Kidney (tissue), 14 donors: ENCODE results near the gene C19orf25. TPM values are rescaled to one million over a fixed set of nuclear protein-coding genes. Genes with fewer than 3 reads are reported as not detected.

Source experiments
- DNase-seq, 5 donors: peaks; one replicate each; pipeline ENCODE4 v3.0.0-alpha.2; 2013 to 2020
- FAIRE-seq: peaks from 2 replicates; lab custom pipeline; 2012; peaks lifted over from hg19 to GRCh38; lab: Jason Lieb, UNC
- H3K27ac ChIP-seq, 2 donors: one replicate each; pipeline ENCODE4 v1.7.0; 2013; ENCODE audit warnings: low read depth in 2 of 2, low read length in 2 of 2, inconsistent platforms in 1 of 2
- H3K27me3 ChIP-seq: one replicate; pipeline ENCODE4 v1.7.1; 2013; ENCODE audit warnings: low read length, inconsistent platforms; ENCODE audit not compliant: control insufficient read depth, insufficient read depth
- H3K36me3 ChIP-seq, 3 donors: one replicate each; pipeline versions ENCODE4 v1.7.0 to v1.7.1; 2013; ENCODE audit warnings: low read length in 3 of 3, control low read depth in 1 of 3, inconsistent platforms in 1 of 3; ENCODE audit not compliant: insufficient read depth in 3 of 3, control insufficient read depth in 2 of 3
- H3K4me1 ChIP-seq, 3 donors: one replicate each; pipeline versions ENCODE4 v1.7.0 to v1.7.1; 2013; ENCODE audit warnings: low read length in 3 of 3, inconsistent platforms in 1 of 3, low read depth in 1 of 3; ENCODE audit not compliant: control insufficient read depth in 2 of 3, insufficient read depth in 2 of 3
- H3K4me3 ChIP-seq, 3 donors: one replicate each; pipeline versions ENCODE4 v1.7.0 to v1.8.1; 2013; ENCODE audit warnings: low read length in 3 of 3, control low read depth in 1 of 3, inconsistent platforms in 1 of 3
- H3K9ac ChIP-seq, 3 donors: one replicate each; pipeline versions ENCODE4 v1.7.0 to v1.7.1; 2013; ENCODE audit warnings: low read length in 3 of 3, control low read depth in 1 of 3, inconsistent platforms in 1 of 3
- H3K9me3 ChIP-seq, 3 donors: one replicate each; pipeline versions ENCODE4 v1.7.0 to v1.7.1; 2013; ENCODE audit warnings: low read length in 3 of 3, control low read depth in 1 of 3, inconsistent platforms in 1 of 3; ENCODE audit not compliant: control insufficient read depth in 2 of 3, insufficient read depth in 1 of 3
- intact Hi-C: fragments of 100-400 bp; cut with DNase I; formaldehyde crosslinking; loops from one replicate; pipeline ENCODE4 v1.11.1; 2022
- polyA plus RNA-seq: library from polyadenylated mRNA; stranded (reverse); fragments of 350-450 nt; fragmentation: Illumina TruSeq; extraction: RNeasy Lipid Tissue Mini Kit (QIAGEN cat#74804); gene quantifications from one replicate; pipeline ENCODE4 v1.2.3, GENCODE V29; 2014; ENCODE audit warnings: low read depth, low replicate concordance; ENCODE audit not compliant: insufficient read depth
- total RNA-seq: library from RNA; stranded (reverse); fragmentation: NEBNext Ultra II Directional; extraction: Animal tissue kit (Norgen Biotek cat#: 25700); gene quantifications from one replicate; pipeline ENCODE4 v1.2.1, GENCODE V29; 2021
- TF ChIP-seq, protein P1 (sequence below): IDR thresholded peaks from 3 replicates; pipeline ENCODE4 v1.5.1; 2012; ENCODE audit warnings: mild to moderate bottlenecking, moderate library complexity, borderline replicate concordance; ENCODE audit not compliant: insufficient read depth; ENCODE audit errors: extremely low read depth
- donor health status: control.
- donor health status: control.
- donor health status: control.
- donor health status: control.
- donor health status: control.
- donor health status: DM: yes; HTN: yes; CAD: no.
- donor health status: Normal renal cell carcinoma (clear cell type).

The C19orf25 gene
- total and polyA plus RNA-seq, 2 donors from 2014 or later, result 32.5 to 50.9 TPM

DNA sequence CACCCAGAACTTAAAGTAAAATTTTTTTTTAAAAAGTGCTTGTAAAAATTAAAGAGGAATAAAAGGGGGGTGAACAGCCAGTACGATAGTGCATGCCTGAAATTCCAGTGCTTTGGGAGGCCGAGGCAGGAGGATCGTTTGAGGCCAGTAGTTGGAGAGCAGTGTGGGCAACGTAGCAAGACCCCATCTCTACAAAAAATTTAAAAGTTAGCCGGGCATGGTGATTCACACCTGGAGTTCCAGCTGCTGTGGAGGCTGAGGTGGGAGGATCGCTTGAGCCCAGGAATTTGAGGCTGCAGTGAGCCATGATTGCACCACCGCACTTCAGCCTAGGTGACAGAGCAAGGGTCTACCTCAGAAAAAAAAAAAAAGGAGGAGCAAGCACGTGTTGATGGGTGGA lies 26.0 kb upstream of the C19orf25 start:
- Histone ChIP-seq H3K4me1 (peaks cover 0 to 6% (median 0%) of the 10 kb centered on the region in 3 donors), H3K27ac (no peak overlapping the region), H3K36me3 (no peaks in the 10 kb centered on the region), H3K9ac (no peak overlapping the region), H3K9me3 (no peaks in the 10 kb centered on the region), H3K4me3 (no peak overlapping the region), H3K27me3 (peaks cover 17% of the 10 kb centered on the region)
- TF ChIP-seq, protein P1, sequence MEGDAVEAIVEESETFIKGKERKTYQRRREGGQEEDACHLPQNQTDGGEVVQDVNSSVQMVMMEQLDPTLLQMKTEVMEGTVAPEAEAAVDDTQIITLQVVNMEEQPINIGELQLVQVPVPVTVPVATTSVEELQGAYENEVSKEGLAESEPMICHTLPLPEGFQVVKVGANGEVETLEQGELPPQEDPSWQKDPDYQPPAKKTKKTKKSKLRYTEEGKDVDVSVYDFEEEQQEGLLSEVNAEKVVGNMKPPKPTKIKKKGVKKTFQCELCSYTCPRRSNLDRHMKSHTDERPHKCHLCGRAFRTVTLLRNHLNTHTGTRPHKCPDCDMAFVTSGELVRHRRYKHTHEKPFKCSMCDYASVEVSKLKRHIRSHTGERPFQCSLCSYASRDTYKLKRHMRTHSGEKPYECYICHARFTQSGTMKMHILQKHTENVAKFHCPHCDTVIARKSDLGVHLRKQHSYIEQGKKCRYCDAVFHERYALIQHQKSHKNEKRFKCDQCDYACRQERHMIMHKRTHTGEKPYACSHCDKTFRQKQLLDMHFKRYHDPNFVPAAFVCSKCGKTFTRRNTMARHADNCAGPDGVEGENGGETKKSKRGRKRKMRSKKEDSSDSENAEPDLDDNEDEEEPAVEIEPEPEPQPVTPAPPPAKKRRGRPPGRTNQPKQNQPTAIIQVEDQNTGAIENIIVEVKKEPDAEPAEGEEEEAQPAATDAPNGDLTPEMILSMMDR, result no peak
- FAIRE-seq (no peak), DNase-seq (no peak)
- intact Hi-C loops, result no loop called here

DNA sequence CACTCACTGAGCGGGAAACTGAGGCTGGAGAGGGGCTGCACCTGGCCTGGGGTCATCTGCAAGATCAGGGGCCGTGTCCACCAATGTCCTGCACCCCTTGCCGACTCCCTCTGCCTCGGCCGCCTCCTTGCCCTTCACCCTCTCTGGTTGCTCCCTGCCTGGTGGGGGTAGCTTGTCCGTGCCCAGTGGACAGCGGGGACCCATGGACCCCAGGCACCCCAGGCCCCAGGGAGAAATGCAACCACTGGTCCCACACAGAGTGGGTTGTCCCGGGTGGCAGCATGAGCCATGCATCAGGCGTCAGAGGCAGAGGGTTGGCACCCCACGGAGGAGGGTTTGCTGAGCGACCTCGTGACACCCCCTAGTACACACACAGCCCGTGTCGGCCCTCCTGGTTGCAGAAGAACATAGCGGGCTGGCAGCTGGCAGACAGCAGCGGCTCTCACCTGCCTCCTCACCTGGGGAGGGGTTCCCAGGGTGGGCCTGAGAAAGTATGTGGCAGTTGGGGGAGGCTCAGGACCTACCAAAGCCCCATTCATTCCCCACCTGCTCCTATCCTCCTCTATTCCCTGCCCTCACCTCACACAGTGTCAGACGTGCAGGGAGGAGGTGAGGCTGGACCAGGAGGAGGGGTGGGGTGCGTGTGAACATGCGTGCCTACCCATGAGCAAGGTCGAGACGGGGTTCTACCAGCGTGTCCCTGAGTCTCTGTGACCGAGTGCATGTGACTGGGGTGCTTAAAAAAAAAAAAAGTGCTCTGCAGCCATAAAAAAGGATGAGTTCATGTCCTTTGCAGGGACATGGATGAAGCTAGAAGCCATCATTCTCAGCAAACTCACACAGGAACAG lies 25.1 kb upstream of the C19orf25 start:
- no peak for FAIRE-seq
- Histone ChIP-seq H3K4me1 (peaks cover 0 to 6% (median 0%) of the 10 kb centered on the region in 3 donors), H3K36me3 (no peaks in the 10 kb centered on the region), H3K9me3 (no peaks in the 10 kb centered on the region), H3K27ac (no peak overlapping the region), H3K4me3 (no peak overlapping the region), H3K27me3 (peaks cover 17% of the 10 kb centered on the region), H3K9ac (no peak overlapping the region)
- peak in 2 of 5 donors; percentile 58 to 75 for DNase-seq
- intact Hi-C loops, result no loop called here
- TF ChIP-seq, protein P1, result no peak

DNA sequence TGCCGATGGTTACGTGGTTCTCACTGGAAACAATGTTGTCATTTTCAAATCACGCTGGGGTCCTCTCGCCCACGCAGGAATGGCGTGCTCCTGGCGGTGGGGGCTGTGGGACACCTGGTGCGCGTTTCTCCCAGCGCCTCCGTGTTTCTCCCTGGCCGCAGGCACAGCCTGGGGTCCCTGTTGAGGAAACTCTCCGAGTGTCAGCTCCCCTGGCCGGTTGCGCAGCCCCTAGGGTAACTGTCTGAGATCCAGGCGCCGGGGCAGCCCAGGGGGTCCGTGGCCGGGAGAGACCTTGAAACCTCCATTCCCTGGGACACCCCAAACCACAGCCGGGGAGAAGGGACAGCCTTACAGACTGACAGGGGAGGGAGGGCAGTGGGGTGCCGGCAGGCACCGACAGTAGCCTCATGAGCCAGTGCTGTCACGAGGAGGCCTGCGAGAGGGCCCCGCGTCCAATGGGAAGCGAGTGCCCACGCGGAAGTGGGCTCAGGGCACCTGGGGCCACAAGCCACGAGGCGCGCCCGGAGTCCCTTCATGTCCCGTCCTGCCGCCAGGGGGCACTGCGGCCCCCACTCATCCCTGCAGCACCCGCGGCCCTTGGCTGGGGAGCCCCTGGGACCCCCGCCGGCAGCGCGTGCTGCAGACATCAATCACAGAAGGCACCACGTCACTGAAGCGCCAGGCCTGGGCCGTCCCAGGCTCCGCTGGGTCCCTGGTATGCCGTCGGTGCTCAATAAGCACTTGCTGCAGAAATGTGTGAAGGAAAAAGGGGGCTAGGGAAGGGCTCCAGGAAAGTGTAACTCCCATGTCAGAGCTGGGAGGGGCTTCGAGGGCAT lies 24.3 kb upstream of the C19orf25 start:
- intact Hi-C loops, result no loop called here
- TF ChIP-seq, protein P1, result peak; percentile 35
- peaks cover 17% of the 10 kb centered on the region for H3K27me3 ChIP-seq
- no peaks in the 10 kb centered on the region for H3K9me3 ChIP-seq
- FAIRE-seq (no peak), DNase-seq (peak in 4 of 5 donors; percentile 61 to 74 (median 66))
- H3K36me3 ChIP-seq, result no peaks in the 10 kb centered on the region
- no peak overlapping the region for H3K27ac ChIP-seq
- no peak overlapping the region for H3K4me3 ChIP-seq
- H3K9ac ChIP-seq, result no peak overlapping the region
- peaks cover 0 to 3% (median 0%) of the 10 kb centered on the region in 3 donors for H3K4me1 ChIP-seq
